Measurements from ENCODE around the gene POLD4. TPM values are rescaled to one million over a fixed set of nuclear protein-coding genes. Genes with fewer than 3 reads are reported as not detected.

POLD4 gene
- total and polyA plus RNA-seq, 2 donors (not counting 3 experiments of a cell fraction or from before 2014, with no cell fraction given) = 50.1 to 204 TPM

- H3K27me3 ChIP-seq (ENCODE audit: control insufficient read depth in 2 of 2, insufficient read depth in 2 of 2, low read length in 2 of 2) = no peaks in the 10 kb centered on the region
- TF ChIP-seq JUN (IDR thresholded peaks at IDR 0.05; ENCODE audit: borderline replicate concordance, insufficient read depth, insufficient read length, low read depth) (no peak), FOS (IDR thresholded peaks at IDR 0.05; ENCODE audit: borderline replicate concordance, insufficient read depth, low read length) (no peak), MYC (IDR thresholded peaks at IDR 0.05; ENCODE audit: low read depth, low read length) (no peak), EZH2 (IDR thresholded peaks at IDR 0.05; ENCODE audit: borderline replicate concordance, low read depth, low read length, severe bottlenecking) (no peak), GATA2 (IDR thresholded peaks at IDR 0.05; ENCODE audit: insufficient read depth, insufficient read length, low read depth, low read length) (no peak), CTCF (IDR thresholded peaks at IDR 0.05; ENCODE audit: extremely low read depth in 1 of 2, insufficient read depth in 1 of 2, low read depth in 1 of 2, low read length in 2 of 2) (no peak), POLR2A (IDR thresholded peaks at IDR 0.05; ENCODE audit: low read depth, low read length) (no peak), POLR2AphosphoS5 (IDR thresholded peaks at IDR 0.05; ENCODE audit: insufficient read depth, low read depth, low read length) (no peak), MAX (IDR thresholded peaks at IDR 0.05; ENCODE audit: insufficient read depth, insufficient read length) (no peak)
- no peak overlapping the region for H2AFZ ChIP-seq (ENCODE audit: low read depth, low read length)
- dilution Hi-C loops (cut with MboI; ENCODE audit: extremely low pct_ligation_motif_present, low sequenced_read_pairs) = no loop called here
- POLR2A ChIA-PET = no interaction called here
- H3K27ac ChIP-seq (ENCODE audit: insufficient read depth, low read depth, low read length) = no peak overlapping the region
- H3K9me1 ChIP-seq (replicated peaks; ENCODE audit: control insufficient read depth, extremely low read depth, insufficient read depth, low read length) = no peaks in the 10 kb centered on the region
- H3K4me3 ChIP-seq (replicated peaks in 1 of 3; ENCODE audit: insufficient read depth in 1 of 3, low read depth in 1 of 3, low read length in 3 of 3) = no peak overlapping the region
- no peaks in the 10 kb centered on the region for H3K4me1 ChIP-seq (ENCODE audit: control insufficient read depth, extremely low read depth, insufficient read depth, low read length)
- H3K4me2 ChIP-seq (ENCODE audit: insufficient read depth, low read length) = no peak overlapping the region
- H3K79me2 ChIP-seq (ENCODE audit: control insufficient read depth, insufficient read depth, low read length) = no peaks in the 10 kb centered on the region
- no peaks in the 10 kb centered on the region for H4K20me1 ChIP-seq (replicated peaks; ENCODE audit: control insufficient read depth, extremely low read depth, insufficient read depth, low read length)
- no peak for FAIRE-seq
- no peaks in the 10 kb centered on the region for H3K9me3 ChIP-seq (replicated peaks; ENCODE audit: control insufficient read depth, insufficient read depth, low read length)
- CTCF ChIA-PET = interaction anchor here (1.4 kb wide), 1 partner anchor 50 kb away, joined by 5 read pairs; no protein-coding TSS in a partner anchor
- DNase-seq (ENCODE audit: low read depth, low spot score) = no peak
- no peak overlapping the region for H3K9ac ChIP-seq (replicated peaks; ENCODE audit: extremely low read depth, insufficient read depth, low read length)
- intact Hi-C loops (cut with micrococcal nuclease) = no loop called here
- peaks cover 0 to 2% of the 10 kb centered on the region in 2 experiments for H3K36me3 ChIP-seq (ENCODE audit: control insufficient read depth in 2 of 2, extremely low read depth in 1 of 2, insufficient read depth in 2 of 2, low read length in 2 of 2)
- BruUV-seq (replicated peaks) = no TSS peak
Measured at GRCh38 chr11:67312187-67313021, 40.9 kb downstream of the POLD4 start.
